ENCODE measurements around the gene KCNC3.

The KCNC3 gene

GRCh38 chr19:50322931-50323781, 6.0 kb downstream of the KCNC3 start:
- no peaks in the 10 kb centered on the region for H3K36me3 ChIP-seq (ENCODE audit: control insufficient read depth, low read length)
- peaks cover 30% of the 10 kb centered on the region for H3K4me1 ChIP-seq (ENCODE audit: control insufficient read depth, low read length)
- no peak overlapping the region for H3K4me2 ChIP-seq (ENCODE audit: low read length)
- TF ChIP-seq EZH2phosphoT487 (IDR thresholded peaks at IDR 0.05; ENCODE audit: borderline replicate concordance, low read length) = no peak
- TF ChIP-seq CTCF (IDR thresholded peaks at IDR 0.05; ENCODE audit: low read depth, low read length, poor library complexity, severe bottlenecking) = no peak
- H3K79me2 ChIP-seq (ENCODE audit: control insufficient read depth, low read length) = no peaks in the 10 kb centered on the region
- H3K27me3 ChIP-seq (ENCODE audit: control insufficient read depth, low read length) = peaks cover 23% of the 10 kb centered on the region
- H3K4me3 ChIP-seq (ENCODE audit: low read length) = no peak overlapping the region
- no peaks in the 10 kb centered on the region for H3K9me3 ChIP-seq (ENCODE audit: control insufficient read depth, insufficient read depth, low read length)
- no peak overlapping the region for H3K27ac ChIP-seq (ENCODE audit: low read depth, low read length)
- 0 out of 2 replicates have a peak, but pooled peaks cover 3% of the 10 kb centered on the region for H3F3A ChIP-seq (ENCODE audit: control insufficient read depth, insufficient read depth)
- no peaks in the 10 kb centered on the region for H3K9me2 ChIP-seq (replicated peaks; ENCODE audit: control insufficient read depth, low read length)
- H4K20me1 ChIP-seq (ENCODE audit: control insufficient read depth, insufficient read depth, low read depth, low read length) = peaks cover 16% of the 10 kb centered on the region

- H3K27me3 ChIP-seq (ENCODE audit: control insufficient read depth, low read length) = peaks cover 15% of the 10 kb centered on the region
- peaks cover 23% of the 10 kb centered on the region for H3K4me1 ChIP-seq (ENCODE audit: control insufficient read depth, low read length)
- 0 out of 2 replicates have a peak, but pooled peaks cover 3% of the 10 kb centered on the region for H3F3A ChIP-seq (ENCODE audit: control insufficient read depth, insufficient read depth)
- H3K9me2 ChIP-seq (replicated peaks; ENCODE audit: control insufficient read depth, low read length) = no peaks in the 10 kb centered on the region
- H3K36me3 ChIP-seq (ENCODE audit: control insufficient read depth, low read length) = no peaks in the 10 kb centered on the region
- H3K27ac ChIP-seq (ENCODE audit: low read depth, low read length) = no peak overlapping the region
- no peak overlapping the region for H3K4me3 ChIP-seq (ENCODE audit: low read length)
- no peaks in the 10 kb centered on the region for H3K9me3 ChIP-seq (ENCODE audit: control insufficient read depth, insufficient read depth, low read length)
- no peak for TF ChIP-seq EZH2phosphoT487 (IDR thresholded peaks at IDR 0.05; ENCODE audit: borderline replicate concordance, low read length)
- TF ChIP-seq CTCF (IDR thresholded peaks at IDR 0.05; ENCODE audit: low read depth, low read length, poor library complexity, severe bottlenecking) = no peak
- H3K4me2 ChIP-seq (ENCODE audit: low read length) = no peak overlapping the region
- H3K79me2 ChIP-seq (ENCODE audit: control insufficient read depth, low read length) = no peaks in the 10 kb centered on the region
- H4K20me1 ChIP-seq (ENCODE audit: control insufficient read depth, insufficient read depth, low read depth, low read length) = peaks cover 13% of the 10 kb centered on the region
Measured at GRCh38 chr19:50322234-50322633, 6.9 kb downstream of the KCNC3 start.

GRCh38 chr19:50321831-50322230, 7.3 kb downstream of the KCNC3 start:
- Histone ChIP-seq H3K9me3 (ENCODE audit: control insufficient read depth, insufficient read depth, low read length) (no peaks in the 10 kb centered on the region), H3K4me2 (ENCODE audit: low read length) (no peak overlapping the region), H3K27ac (ENCODE audit: low read depth, low read length) (no peak overlapping the region), H3K4me3 (ENCODE audit: low read length) (no peak overlapping the region), H3K9me2 (replicated peaks; ENCODE audit: control insufficient read depth, low read length) (no peaks in the 10 kb centered on the region), H3K36me3 (ENCODE audit: control insufficient read depth, low read length) (no peaks in the 10 kb centered on the region), H4K20me1 (ENCODE audit: control insufficient read depth, insufficient read depth, low read depth, low read length) (peaks cover 10% of the 10 kb centered on the region), H3F3A (ENCODE audit: control insufficient read depth, insufficient read depth) (0 out of 2 replicates have a peak, but pooled peaks cover under 1% of the 10 kb centered on the region), H3K79me2 (ENCODE audit: control insufficient read depth, low read length) (no peaks in the 10 kb centered on the region), H3K4me1 (ENCODE audit: control insufficient read depth, low read length) (peaks cover 19% of the 10 kb centered on the region), H3K27me3 (ENCODE audit: control insufficient read depth, low read length) (peaks cover 11% of the 10 kb centered on the region)
- TF ChIP-seq EZH2phosphoT487 (IDR thresholded peaks at IDR 0.05; ENCODE audit: borderline replicate concordance, low read length) = no peak
- TF ChIP-seq CTCF (IDR thresholded peaks at IDR 0.05; ENCODE audit: low read depth, low read length, poor library complexity, severe bottlenecking) = no peak

Data from DOHH2 (cell line).